Measurements from ENCODE around the gene TULP4. TPM values are rescaled to one million over a fixed set of nuclear protein-coding genes. Genes with fewer than 3 reads are reported as not detected.

The TULP4 gene
- total RNA-seq, 2 experiments from 2014 or later: 48.7 to 58.1 TPM

GRCh38 chr6:158536084-158536890 lies 224.0 kb downstream of the TULP4 start:
- POLR2A ChIA-PET: interaction anchor here (0.9 kb wide), 1 partner anchor 329 kb away, joined by 3 read pairs; no protein-coding TSS in a partner anchor
- H3K4me3 Mint-ChIP-seq: peak overlapping the region; percentile 72
- no peak overlapping the region for H3K27ac Mint-ChIP-seq
- H3K36me3 Mint-ChIP-seq: no peaks in the 10 kb centered on the region
- peaks cover 2% of the 10 kb centered on the region for H3K4me1 Mint-ChIP-seq
- DNase-seq: peak; percentile 88
- H3K9me3 Mint-ChIP-seq: peaks cover 3% of the 10 kb centered on the region
- H3K27me3 Mint-ChIP-seq: peaks cover 50% of the 10 kb centered on the region
- peak; percentile 71 for ATAC-seq (ENCODE audit: low read depth)

GRCh38 chr6:158536891-158537798 lies 224.9 kb downstream of the TULP4 start:
- Mint-ChIP-seq H3K4me1 (peaks cover 2% of the 10 kb centered on the region), H3K4me3 (peak overlapping the region; percentile 30), H3K36me3 (no peaks in the 10 kb centered on the region), H3K9me3 (no peaks in the 10 kb centered on the region), H3K27me3 (peaks cover 46% of the 10 kb centered on the region), H3K27ac (no peak overlapping the region)
- POLR2A ChIA-PET: interaction anchor here (1.1 kb wide), 2 partner anchors 19 to 22 kb away, joined by 3 to 5 read pairs; no protein-coding TSS in a partner anchor
- DNase-seq: peak; percentile 52
- peak; percentile 57 for ATAC-seq (ENCODE audit: low read depth)

- POLR2A ChIA-PET: interaction anchor here (1.1 kb wide), 1 partner anchor 20 kb away, joined by 3 read pairs; no protein-coding TSS in a partner anchor
- peaks cover 2% of the 10 kb centered on the region for H3K4me1 Mint-ChIP-seq
- no peak for ATAC-seq (ENCODE audit: low read depth)
- H3K36me3 Mint-ChIP-seq: no peaks in the 10 kb centered on the region
- H3K27ac Mint-ChIP-seq: no peak overlapping the region
- no peaks in the 10 kb centered on the region for H3K9me3 Mint-ChIP-seq
- H3K27me3 Mint-ChIP-seq: peaks cover 46% of the 10 kb centered on the region
- H3K4me3 Mint-ChIP-seq: no peak overlapping the region
- DNase-seq: no peak
Measured at GRCh38 chr6:158538741-158539140, 226.5 kb downstream of the TULP4 start.

GRCh38 chr6:158539413-158539812 lies 227.1 kb downstream of the TULP4 start:
- no peaks in the 10 kb centered on the region for H3K9me3 Mint-ChIP-seq
- H3K4me1 Mint-ChIP-seq: peaks cover 2% of the 10 kb centered on the region
- no peaks in the 10 kb centered on the region for H3K36me3 Mint-ChIP-seq
- DNase-seq: no peak
- no peak overlapping the region for H3K4me3 Mint-ChIP-seq
- H3K27me3 Mint-ChIP-seq: peaks cover 45% of the 10 kb centered on the region
- H3K27ac Mint-ChIP-seq: no peak overlapping the region
- POLR2A ChIA-PET: interaction anchor here (1.1 kb wide), 1 partner anchor 21 kb away, joined by 3 read pairs; no protein-coding TSS in a partner anchor
- no peak for ATAC-seq (ENCODE audit: low read depth)

- Mint-ChIP-seq H3K4me3 (no peak overlapping the region), H3K4me1 (peaks cover 2% of the 10 kb centered on the region), H3K27me3 (peaks cover 41% of the 10 kb centered on the region), H3K27ac (no peak overlapping the region), H3K36me3 (no peaks in the 10 kb centered on the region), H3K9me3 (no peaks in the 10 kb centered on the region)
- POLR2A ChIA-PET: interaction anchor here (1.1 kb wide), 1 partner anchor 21 kb away, joined by 3 read pairs; no protein-coding TSS in a partner anchor
- DNase-seq: no peak
- no peak for ATAC-seq (ENCODE audit: low read depth)
Measured at GRCh38 chr6:158539881-158540280, 227.6 kb downstream of the TULP4 start.

- H3K27me3 Mint-ChIP-seq: peaks cover 22% of the 10 kb centered on the region
- H3K9me3 Mint-ChIP-seq: no peaks in the 10 kb centered on the region
- no peak overlapping the region for H3K27ac Mint-ChIP-seq
- no peak overlapping the region for H3K4me3 Mint-ChIP-seq
- DNase-seq (no peak), ATAC-seq (ENCODE audit: low read depth) (no peak)
- POLR2A ChIA-PET: no interaction called here
- no peaks in the 10 kb centered on the region for H3K36me3 Mint-ChIP-seq
- H3K4me1 Mint-ChIP-seq: no peaks in the 10 kb centered on the region
Measured at GRCh38 chr6:158543606-158544185, 231.4 kb downstream of the TULP4 start.

- H3K4me1 Mint-ChIP-seq: no peaks in the 10 kb centered on the region
- H3K27me3 Mint-ChIP-seq: peaks cover 14% of the 10 kb centered on the region
- H3K9me3 Mint-ChIP-seq: no peaks in the 10 kb centered on the region
- H3K27ac Mint-ChIP-seq: no peak overlapping the region
- POLR2A ChIA-PET: no interaction called here
- ATAC-seq (ENCODE audit: low read depth) (no peak), DNase-seq (no peak)
- H3K36me3 Mint-ChIP-seq: no peaks in the 10 kb centered on the region
- no peak overlapping the region for H3K4me3 Mint-ChIP-seq
Measured at GRCh38 chr6:158544428-158544827, 232.2 kb downstream of the TULP4 start.

- Mint-ChIP-seq H3K4me1 (no peaks in the 10 kb centered on the region), H3K36me3 (no peaks in the 10 kb centered on the region), H3K4me3 (no peak overlapping the region), H3K27me3 (peaks cover 8% of the 10 kb centered on the region), H3K27ac (no peak overlapping the region), H3K9me3 (no peaks in the 10 kb centered on the region)
- POLR2A ChIA-PET: no interaction called here
- ATAC-seq (ENCODE audit: low read depth) (no peak), DNase-seq (no peak)
Measured at GRCh38 chr6:158545043-158545966, 233.0 kb downstream of the TULP4 start.

GRCh38 chr6:158548418-158549161 lies 236.3 kb downstream of the TULP4 start:
- Mint-ChIP-seq H3K27me3 (peaks cover 7% of the 10 kb centered on the region), H3K4me1 (no peaks in the 10 kb centered on the region), H3K36me3 (no peaks in the 10 kb centered on the region), H3K27ac (no peak overlapping the region), H3K4me3 (no peak overlapping the region), H3K9me3 (no peaks in the 10 kb centered on the region)
- POLR2A ChIA-PET: no interaction called here
- DNase-seq (no peak), ATAC-seq (ENCODE audit: low read depth) (no peak)

GRCh38 chr6:158552055-158552795 lies 240.0 kb downstream of the TULP4 start:
- DNase-seq (no peak), ATAC-seq (ENCODE audit: low read depth) (no peak)
- H3K27ac Mint-ChIP-seq: no peak overlapping the region
- peaks cover 13% of the 10 kb centered on the region for H3K27me3 Mint-ChIP-seq
- no peaks in the 10 kb centered on the region for H3K36me3 Mint-ChIP-seq
- POLR2A ChIA-PET: no interaction called here
- H3K4me3 Mint-ChIP-seq: no peak overlapping the region
- peaks cover 2% of the 10 kb centered on the region for H3K4me1 Mint-ChIP-seq
- H3K9me3 Mint-ChIP-seq: no peaks in the 10 kb centered on the region

- POLR2A ChIA-PET: no interaction called here
- no peak overlapping the region for H3K4me3 Mint-ChIP-seq
- peaks cover 2% of the 10 kb centered on the region for H3K4me1 Mint-ChIP-seq
- no peaks in the 10 kb centered on the region for H3K9me3 Mint-ChIP-seq
- no peak overlapping the region for H3K27ac Mint-ChIP-seq
- no peak for DNase-seq
- no peaks in the 10 kb centered on the region for H3K36me3 Mint-ChIP-seq
- no peak for ATAC-seq (ENCODE audit: low read depth)
- H3K27me3 Mint-ChIP-seq: peaks cover 13% of the 10 kb centered on the region
Measured at GRCh38 chr6:158552796-158553138, 240.5 kb downstream of the TULP4 start.

All from activated naive CD8-positive, alpha-beta T cell treated with anti-CD3 and anti-CD28 coated beads, Interleukin-2, amount 10 ng/mL, durations not matched to agents 7 days and 5 days (primary cell).